A549 (cell line): Measurements from ENCODE around the gene PIPOX. TPM values are rescaled to one million over a fixed set of nuclear protein-coding genes. Genes with fewer than 3 reads are reported as not detected.
A peak's percentile ranks its signal among the peaks of the same experiment; 100 is the strongest.

Experiments used
- ATAC-seq, 2 experiments: fragments of 200-7000 bp in 1 of 2; fragments of >200 bp in 1 of 2; cut with Nextera tagmentation in 1 of 2; cut with Tn5 transposase in 1 of 2; 3 replicates each; pipeline versions ENCODE4 v1.8.0 to v1.9.1; 2018 to 2020; ENCODE audit warnings: mild to moderate bottlenecking in 1 of 2, moderate library complexity in 1 of 2
- CTCF ChIA-PET: fragments of 300-600 bp; sonication (Branson Sonifier 250); formaldehyde crosslinking; extraction: SDS; loops from one replicate; lab custom pipeline; 2021; ENCODE audit warnings: antibody characterized with exemption, inconsistent platforms; lab: Yijun Ruan, JAX
- POLR2A ChIA-PET: fragments of 350-600 bp; formaldehyde crosslinking; extraction: SDS; loops from one replicate; lab custom pipeline; 2021; ENCODE audit warnings: antibody characterized with exemption, inconsistent platforms; lab: Yijun Ruan, JAX
- DNase-seq, 2 experiments: peaks; one replicate each; pipeline versions ENCODE4 v3.0.0 to v3.0.0-alpha.2; 2011 to 2016; ENCODE audit warnings: low read depth in 1 of 2, low spot score in 1 of 2
- FAIRE-seq: peaks from 2 replicates; lab custom pipeline; 2011; peaks lifted over from hg19 to GRCh38; lab: Jason Lieb, UNC
- H3K27ac ChIP-seq, 2 experiments: fragments of >200 bp; sonication (Bioruptor Twin); formaldehyde crosslinking; 3 replicates each; pipeline ENCODE4 v1.5.1; 2016 to 2017
- H3K4me1 ChIP-seq: fragments of >200 bp; sonication (Bioruptor Twin); formaldehyde crosslinking; 3 replicates; pipeline ENCODE4 v1.6.1; 2016
- H3K4me2 ChIP-seq: fragments of >200 bp; sonication (Bioruptor Twin); formaldehyde crosslinking; 3 replicates; pipeline ENCODE4 v1.6.1; 2016
- H3K4me3 ChIP-seq: fragments of >200 bp; sonication (Bioruptor Twin); formaldehyde crosslinking; 3 replicates; pipeline ENCODE4 v1.5.1; 2016
- H3K9me3 ChIP-seq: fragments of >200 bp; sonication (Bioruptor Twin); formaldehyde crosslinking; 3 replicates; pipeline ENCODE4 v1.6.1; 2016
- BHLHE40 ChIP-seq: IDR thresholded peaks from 2 replicates; pipeline ENCODE4 v1.6.1; 2012; ENCODE audit warnings: low read depth, low read length, inconsistent platforms
- CBX8 ChIP-seq: fragments of 200-600 bp; sonication (generic); IDR thresholded peaks from 2 replicates; pipeline ENCODE4 v1.6.1; 2016
- CEBPB ChIP-seq, 2 experiments: fragments of >200 bp in 1 of 2; sonication (Bioruptor Twin) in 1 of 2; formaldehyde crosslinking in 1 of 2; IDR thresholded peaks; 2 replicates each; pipeline ENCODE4 v1.6.1; 2012 to 2016
- CHD2 ChIP-seq: fragments of 150-350 bp; IDR thresholded peaks from 2 replicates; pipeline ENCODE4 v1.6.1; 2014; ENCODE audit warnings: low read length; ENCODE audit not compliant: partially characterized antibody
- FOSB ChIP-seq: fragments of 250-450 bp; sonication (Bioruptor Pico); IDR thresholded peaks from 2 replicates; pipeline ENCODE4 v1.5.0; 2020; ENCODE audit warnings: mild to moderate bottlenecking, moderate library complexity
- FOSL2 ChIP-seq, 2 experiments: fragments of 450-650 bp in 1 of 2; fragments of >200 bp in 1 of 2; sonication (Bioruptor Twin) in 1 of 2; formaldehyde crosslinking; IDR thresholded peaks; 2 replicates each; pipeline versions ENCODE4 v1.5.0 to v1.6.1; 2016 to 2020; ENCODE audit warnings: mild to moderate bottlenecking in 1 of 2, moderate library complexity in 1 of 2
- FOXS1 ChIP-seq: fragments of 250-450 bp; sonication (Bioruptor Pico); IDR thresholded peaks from 2 replicates; pipeline ENCODE4 v1.5.0; 2020; ENCODE audit warnings: mild to moderate bottlenecking, moderate library complexity
- HEYL ChIP-seq: fragments of 250-450 bp; sonication (Bioruptor Pico); IDR thresholded peaks from 2 replicates; pipeline ENCODE4 v1.8.0; 2021; ENCODE audit warnings: mild to moderate bottlenecking, moderate library complexity
- HOXB13 ChIP-seq: fragments of 250-450 bp; sonication (Bioruptor Pico); IDR thresholded peaks from 2 replicates; pipeline ENCODE4 v1.5.0; 2020; ENCODE audit warnings: low read depth, mild to moderate bottlenecking, moderate library complexity
- JUNB ChIP-seq: fragments of >200 bp; sonication (Bioruptor Twin); formaldehyde crosslinking; IDR thresholded peaks from 2 replicates; pipeline ENCODE4 v1.6.1; 2016
- KDM1A ChIP-seq: fragments of 200-600 bp; sonication (generic); IDR thresholded peaks from 2 replicates; pipeline ENCODE4 v1.6.1; 2016; ENCODE audit warnings: low read depth, mild to moderate bottlenecking
- KDM5A ChIP-seq: fragments of 200-600 bp; sonication (generic); IDR thresholded peaks from 2 replicates; pipeline ENCODE4 v1.6.1; 2016; ENCODE audit warnings: antibody characterized with exemption, mild to moderate bottlenecking
- MAFK ChIP-seq: fragments of 450-650 bp; IDR thresholded peaks from 2 replicates; pipeline ENCODE4 v1.6.1; 2014; ENCODE audit not compliant: partially characterized antibody
- MYC ChIP-seq: IDR thresholded peaks from 2 replicates; pipeline ENCODE4 v1.6.1; 2012; ENCODE audit warnings: mild to moderate bottlenecking, inconsistent platforms, low read length, improper control_type of control experiment, borderline replicate concordance
- NPAS2 ChIP-seq: fragments of 250-450 bp; sonication (Bioruptor Pico); IDR thresholded peaks from 2 replicates; pipeline ENCODE4 v1.8.0; 2022; ENCODE audit warnings: mild to moderate bottlenecking, moderate library complexity, borderline replicate concordance
- POLR2AphosphoS2 ChIP-seq: conservative IDR thresholded peaks from 2 replicates; pipeline ENCODE4 v1.6.1; 2012; ENCODE audit warnings: low read length, improper control_type of control experiment, inconsistent platforms
- RAD21 ChIP-seq, 2 experiments: fragments of >200 bp in 1 of 2; sonication (Bioruptor Twin) in 1 of 2; formaldehyde crosslinking in 1 of 2; IDR thresholded peaks in 1 of 2; conservative IDR thresholded peaks in 1 of 2; 2 replicates in 1 of 2; 3 replicates in 1 of 2; pipeline ENCODE4 v1.6.1; 2012 to 2018; ENCODE audit warnings: inconsistent platforms in 1 of 2
- RARB ChIP-seq: fragments of 250-450 bp; sonication (Bioruptor Pico); IDR thresholded peaks from 2 replicates; pipeline ENCODE4 v1.8.0; 2021; ENCODE audit warnings: mild to moderate bottlenecking, moderate library complexity
- RNF2 ChIP-seq: fragments of 200-600 bp; sonication (generic); IDR thresholded peaks from 2 replicates; pipeline ENCODE4 v1.6.1; 2016; ENCODE audit warnings: low read depth, mild to moderate bottlenecking, antibody characterized with exemption, moderate library complexity, borderline replicate concordance
- SMC3 ChIP-seq: fragments of >200 bp; sonication (Bioruptor Twin); formaldehyde crosslinking; IDR thresholded peaks from 3 replicates; pipeline ENCODE4 v1.6.1; 2018; ENCODE audit warnings: inconsistent platforms
- WGBS: methylation state at CpG from one replicate; pipeline ENCODE4 v1.1.6; 2017; ENCODE audit errors: missing lambda C conversion rate; 5-methylcytosine and 5-hydroxymethylcytosine counted together
- polyA plus RNA-seq, 4 experiments: library from polyadenylated mRNA; depleted of rRNA in 3 of 4; stranded (reverse); fragments of >200 nt; fragmentation: RNase III in 1 of 4; extraction: RNeasy Plus Mini Kit Qiagen cat#74134 plus additional on column Dnase treatment in 1 of 4; gene quantifications; 2 replicates in 3 of 4; 3 replicates in 1 of 4; pipeline ENCODE4 v1.2.3, GENCODE V29; 2011 to 2017
- TF ChIP-seq, protein P1 (sequence below): fragments of >200 bp; sonication (Bioruptor Twin); formaldehyde crosslinking; IDR thresholded peaks from 2 replicates; pipeline ENCODE4 v1.6.1; 2016
- TF ChIP-seq, protein P2 (sequence below): IDR thresholded peaks from 2 replicates; pipeline ENCODE4 v1.6.1; 2012; ENCODE audit warnings: low read depth, borderline replicate concordance
- TF ChIP-seq, protein P3 (sequence below): fragments of >200 bp; sonication (Bioruptor Twin); formaldehyde crosslinking; IDR thresholded peaks from 3 replicates; pipeline ENCODE4 v1.5.1; 2016
- TF ChIP-seq, protein P4 (sequence below): fragments of 450-650 bp; IDR thresholded peaks from 2 replicates; pipeline ENCODE4 v1.6.1; 2014; ENCODE audit warnings: antibody characterized with exemption
- TF ChIP-seq, protein P5 (sequence below): IDR thresholded peaks from 2 replicates; pipeline ENCODE4 v1.6.1; 2012

Gene PIPOX
- polyA plus RNA-seq, 2 of the 4 experiments (the other 2 are of a cell fraction), result 0.39 to 0.94 TPM

DNA sequence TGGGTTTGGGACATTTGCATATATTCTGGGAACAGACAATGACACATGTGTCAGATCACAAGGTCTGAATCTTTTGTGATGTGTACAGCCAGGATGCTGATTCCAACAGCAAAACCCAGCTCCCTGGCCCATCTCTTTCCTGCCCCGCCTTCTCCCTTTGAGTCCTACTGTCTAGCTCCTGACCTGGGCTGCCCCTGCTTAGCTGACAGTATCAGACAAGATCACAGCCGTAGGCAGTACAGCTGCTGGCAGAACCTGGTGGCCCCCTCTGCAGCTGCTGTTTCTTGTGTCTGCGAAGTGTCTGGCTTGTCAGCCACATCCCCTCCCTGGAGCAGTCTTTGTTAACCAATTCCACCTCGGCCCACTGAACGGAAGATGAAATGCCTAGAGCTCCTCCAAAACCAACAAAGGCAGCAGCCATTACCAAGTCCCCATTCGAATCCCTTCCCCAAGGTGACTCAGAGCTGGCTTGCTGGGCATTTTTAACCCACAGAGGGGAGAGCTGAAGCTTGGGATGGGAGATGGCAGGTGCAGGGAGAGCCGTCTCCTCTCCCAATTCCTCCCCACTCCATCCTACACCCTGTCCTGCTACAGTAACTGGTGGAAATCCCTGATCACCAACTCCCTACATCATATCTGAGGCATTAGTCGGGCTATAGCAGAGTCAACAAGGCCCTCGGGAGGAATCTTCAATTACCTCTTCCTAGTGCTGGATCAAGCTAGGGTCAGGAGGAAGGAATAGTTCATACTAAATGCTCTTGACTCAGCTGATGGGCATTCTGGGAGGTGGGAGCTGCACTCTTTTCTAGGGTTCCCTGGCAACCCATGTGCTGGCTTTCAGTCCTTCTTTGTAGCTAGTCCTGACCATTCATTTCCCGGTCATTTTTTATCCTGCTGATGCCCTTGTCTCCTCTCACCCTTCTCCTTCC is 5.8 kb downstream of the PIPOX start:
- TF ChIP-seq RAD21 (conservative IDR thresholded peaks at IDR 0.05 in 1 of 2, IDR thresholded peaks at IDR 0.05 in 1 of 2) (no peak), SMC3 (no peak), MAFK (no peak), MYC (no peak), CHD2 (no peak), FOSL2 (IDR thresholded peaks at IDR 0.05) (no peak), FOSL2 (CRISPR knock-in tag; IDR thresholded peaks at IDR 0.05) (no peak), KDM1A (no peak)
- TF ChIP-seq, protein P1, sequence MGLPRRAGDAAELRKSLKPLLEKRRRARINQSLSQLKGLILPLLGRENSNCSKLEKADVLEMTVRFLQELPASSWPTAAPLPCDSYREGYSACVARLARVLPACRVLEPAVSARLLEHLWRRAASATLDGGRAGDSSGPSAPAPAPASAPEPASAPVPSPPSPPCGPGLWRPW, result no peak
- TF ChIP-seq, protein P2, sequence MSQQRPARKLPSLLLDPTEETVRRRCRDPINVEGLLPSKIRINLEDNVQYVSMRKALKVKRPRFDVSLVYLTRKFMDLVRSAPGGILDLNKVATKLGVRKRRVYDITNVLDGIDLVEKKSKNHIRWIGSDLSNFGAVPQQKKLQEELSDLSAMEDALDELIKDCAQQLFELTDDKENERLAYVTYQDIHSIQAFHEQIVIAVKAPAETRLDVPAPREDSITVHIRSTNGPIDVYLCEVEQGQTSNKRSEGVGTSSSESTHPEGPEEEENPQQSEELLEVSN, result no peak
- Histone ChIP-seq H3K4me2 (no peak overlapping the region), H3K4me3 (no peak overlapping the region), H3K4me1 (no peaks in the 10 kb centered on the region), H3K27ac (no peak overlapping the region), H3K9me3 (no peaks in the 10 kb centered on the region)
- CTCF ChIA-PET, result interaction anchor here (0.5 to 3.4 kb wide), 10 partner anchors 15 to 238 kb away, joined by 3 to 14 read pairs (median 3); no protein-coding TSS in a partner anchor
- DNase-seq (no peak), FAIRE-seq (no peak), ATAC-seq (peak in 1 of 2 experiments; percentile 16; a peak in 2 of 6 replicates)
- 57% methylated on average over 10 of the region's 10 CpGs for WGBS
- POLR2A ChIA-PET, result no interaction called here

DNA sequence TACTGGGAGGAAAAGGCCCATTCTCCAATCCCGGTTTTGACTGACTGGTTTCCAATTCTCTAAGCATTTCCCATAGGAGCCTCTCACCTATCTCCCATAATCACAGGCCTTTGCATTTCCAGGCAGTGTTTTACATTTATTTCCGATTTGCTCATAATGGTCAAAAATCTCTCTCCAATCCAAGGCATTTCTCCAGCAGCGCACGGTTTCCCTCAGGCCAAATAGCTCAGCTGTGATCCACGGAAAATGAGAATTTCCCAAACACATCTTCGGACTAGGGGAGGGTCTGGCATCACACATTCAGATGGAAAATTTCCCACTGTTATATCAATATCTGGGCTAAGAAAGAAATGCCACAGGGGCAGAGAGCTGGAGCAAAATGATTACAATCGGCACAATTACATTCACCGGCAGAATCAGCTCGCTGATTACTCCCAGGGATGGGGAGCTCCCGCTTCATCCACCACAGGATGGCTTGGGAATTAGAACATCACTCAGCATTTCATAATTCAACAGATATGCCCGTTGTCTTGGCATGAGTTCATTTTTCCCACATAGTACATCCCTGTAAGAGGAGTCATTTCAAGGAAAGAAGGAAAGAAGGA is 6.7 kb downstream of the PIPOX start:
- POLR2A ChIA-PET, result no interaction called here
- WGBS, result 66% methylated on average over 11 of the region's 11 CpGs

DNA sequence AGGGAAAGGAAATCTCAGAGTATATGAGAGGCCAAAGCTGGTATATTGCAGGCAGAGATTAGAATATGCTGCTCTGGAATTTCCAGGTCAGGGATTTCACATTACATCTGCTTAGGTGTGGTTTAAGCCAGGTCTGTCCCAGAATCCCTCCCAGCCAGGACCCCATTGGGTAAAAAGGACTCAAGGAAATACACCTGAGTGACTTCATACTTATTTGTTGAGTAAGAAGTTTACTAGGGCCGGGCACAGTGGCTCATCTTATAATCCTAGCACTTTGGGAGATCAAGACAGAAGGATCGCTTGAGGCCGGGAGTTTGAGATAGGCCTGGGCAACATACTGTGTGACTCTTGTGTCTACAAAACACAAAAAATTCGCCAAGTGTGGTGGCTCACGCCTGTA is 7.2 kb downstream of the PIPOX start:
- H3K4me3 ChIP-seq, result no peak overlapping the region
- FAIRE-seq (no peak), ATAC-seq (no peak), DNase-seq (no peak)
- ChIA-PET CTCF (interaction anchor here (0.9 to 1.5 kb wide), 5 partner anchors 11 to 93 kb away, joined by 3 to 4 read pairs (median 3); no protein-coding TSS in a partner anchor), POLR2A (no interaction called here)
- H3K4me1 ChIP-seq, result no peaks in the 10 kb centered on the region
- WGBS, result 63% methylated on average over 5 of the region's 5 CpGs
- no peak overlapping the region for H3K27ac ChIP-seq
- no peaks in the 10 kb centered on the region for H3K9me3 ChIP-seq
- H3K4me2 ChIP-seq, result no peak overlapping the region
- TF ChIP-seq POLR2AphosphoS2 (no peak), KDM5A (no peak), JUNB (no peak), RARB (no peak), CEBPB (IDR thresholded peaks at IDR 0.05) (no peak), CBX8 (no peak), FOSB (CRISPR knock-in tag) (no peak), RNF2 (no peak), FOXS1 (CRISPR knock-in tag) (no peak), KDM1A (no peak), NPAS2 (CRISPR knock-in tag) (no peak), HEYL (CRISPR knock-in tag) (no peak)
- TF ChIP-seq, protein P3, sequence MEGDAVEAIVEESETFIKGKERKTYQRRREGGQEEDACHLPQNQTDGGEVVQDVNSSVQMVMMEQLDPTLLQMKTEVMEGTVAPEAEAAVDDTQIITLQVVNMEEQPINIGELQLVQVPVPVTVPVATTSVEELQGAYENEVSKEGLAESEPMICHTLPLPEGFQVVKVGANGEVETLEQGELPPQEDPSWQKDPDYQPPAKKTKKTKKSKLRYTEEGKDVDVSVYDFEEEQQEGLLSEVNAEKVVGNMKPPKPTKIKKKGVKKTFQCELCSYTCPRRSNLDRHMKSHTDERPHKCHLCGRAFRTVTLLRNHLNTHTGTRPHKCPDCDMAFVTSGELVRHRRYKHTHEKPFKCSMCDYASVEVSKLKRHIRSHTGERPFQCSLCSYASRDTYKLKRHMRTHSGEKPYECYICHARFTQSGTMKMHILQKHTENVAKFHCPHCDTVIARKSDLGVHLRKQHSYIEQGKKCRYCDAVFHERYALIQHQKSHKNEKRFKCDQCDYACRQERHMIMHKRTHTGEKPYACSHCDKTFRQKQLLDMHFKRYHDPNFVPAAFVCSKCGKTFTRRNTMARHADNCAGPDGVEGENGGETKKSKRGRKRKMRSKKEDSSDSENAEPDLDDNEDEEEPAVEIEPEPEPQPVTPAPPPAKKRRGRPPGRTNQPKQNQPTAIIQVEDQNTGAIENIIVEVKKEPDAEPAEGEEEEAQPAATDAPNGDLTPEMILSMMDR, result no peak
- TF ChIP-seq, protein P4, sequence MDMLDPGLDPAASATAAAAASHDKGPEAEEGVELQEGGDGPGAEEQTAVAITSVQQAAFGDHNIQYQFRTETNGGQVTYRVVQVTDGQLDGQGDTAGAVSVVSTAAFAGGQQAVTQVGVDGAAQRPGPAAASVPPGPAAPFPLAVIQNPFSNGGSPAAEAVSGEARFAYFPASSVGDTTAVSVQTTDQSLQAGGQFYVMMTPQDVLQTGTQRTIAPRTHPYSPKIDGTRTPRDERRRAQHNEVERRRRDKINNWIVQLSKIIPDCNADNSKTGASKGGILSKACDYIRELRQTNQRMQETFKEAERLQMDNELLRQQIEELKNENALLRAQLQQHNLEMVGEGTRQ, result no peak
- TF ChIP-seq, protein P2, result no peak

More for the DNA sequence above, 6.7 kb downstream of the PIPOX start:
- Histone ChIP-seq H3K9me3 (no peaks in the 10 kb centered on the region), H3K4me3 (no peak overlapping the region), H3K4me1 (no peaks in the 10 kb centered on the region), H3K4me2 (no peak overlapping the region), H3K27ac (no peak overlapping the region)
- no peak for TF ChIP-seq KDM5A
- TF ChIP-seq BHLHE40, result no peak
- TF ChIP-seq KDM1A, result no peak
- TF ChIP-seq HOXB13 (CRISPR knock-in tag), result no peak
- TF ChIP-seq, protein P5, sequence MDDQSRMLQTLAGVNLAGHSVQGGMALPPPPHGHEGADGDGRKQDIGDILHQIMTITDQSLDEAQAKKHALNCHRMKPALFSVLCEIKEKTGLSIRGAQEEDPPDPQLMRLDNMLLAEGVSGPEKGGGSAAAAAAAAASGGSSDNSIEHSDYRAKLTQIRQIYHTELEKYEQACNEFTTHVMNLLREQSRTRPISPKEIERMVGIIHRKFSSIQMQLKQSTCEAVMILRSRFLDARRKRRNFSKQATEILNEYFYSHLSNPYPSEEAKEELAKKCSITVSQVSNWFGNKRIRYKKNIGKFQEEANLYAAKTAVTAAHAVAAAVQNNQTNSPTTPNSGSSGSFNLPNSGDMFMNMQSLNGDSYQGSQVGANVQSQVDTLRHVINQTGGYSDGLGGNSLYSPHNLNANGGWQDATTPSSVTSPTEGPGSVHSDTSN, result no peak
- no peak for TF ChIP-seq HEYL (CRISPR knock-in tag)
- TF ChIP-seq CBX8, result no peak
- TF ChIP-seq FOSL2 (IDR thresholded peaks at IDR 0.05), result no peak
- TF ChIP-seq FOSL2 (CRISPR knock-in tag; IDR thresholded peaks at IDR 0.05), result no peak
- DNase-seq (no peak), FAIRE-seq (no peak), ATAC-seq (no peak)
- CTCF ChIA-PET, result interaction anchor here (0.9 to 1.9 kb wide), 4 partner anchors 16 to 60 kb away, joined by 3 to 6 read pairs (median 3); no protein-coding TSS in a partner anchor
